GM12873 (cell line): Measurements from ENCODE around the gene CDC42BPB.

Experiments used
- TF ChIP-seq, protein P1 (sequence below): IDR thresholded peaks from 2 replicates; pipeline ENCODE4 v1.5.1; 2012; ENCODE audit warnings: low read depth, mild to moderate bottlenecking, moderate library complexity, low read length, control low read depth; ENCODE audit not compliant: insufficient read depth; ENCODE audit errors: missing control alignments

The CDC42BPB gene

DNA sequence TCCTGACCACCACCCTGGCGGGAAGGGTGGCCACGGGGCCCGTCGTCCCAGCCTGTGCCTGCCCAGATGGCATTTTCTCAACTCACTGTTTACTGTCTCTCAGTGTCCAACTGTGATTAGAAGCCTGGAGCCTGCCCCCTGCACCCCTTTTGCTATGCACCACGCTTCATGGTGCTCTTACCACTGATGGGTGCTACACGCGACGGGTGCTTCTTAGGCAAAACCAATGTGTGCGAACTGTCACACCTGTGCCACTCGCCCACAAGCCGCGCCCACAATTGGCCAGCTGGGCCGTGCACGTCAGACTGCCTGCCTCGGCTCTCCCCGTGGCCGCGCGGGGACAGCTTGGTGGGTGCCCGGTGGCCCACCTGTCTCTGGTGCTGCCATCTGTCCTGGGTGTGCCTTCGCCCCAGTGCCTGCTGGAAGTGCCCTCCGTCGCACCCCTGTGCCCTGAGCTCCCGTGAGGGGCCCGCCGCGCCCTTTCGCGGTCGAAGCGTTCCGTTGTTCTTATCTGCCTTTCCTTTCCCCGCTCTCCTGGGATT, 150.0 kb downstream of the CDC42BPB start:
- TF ChIP-seq, protein P1, sequence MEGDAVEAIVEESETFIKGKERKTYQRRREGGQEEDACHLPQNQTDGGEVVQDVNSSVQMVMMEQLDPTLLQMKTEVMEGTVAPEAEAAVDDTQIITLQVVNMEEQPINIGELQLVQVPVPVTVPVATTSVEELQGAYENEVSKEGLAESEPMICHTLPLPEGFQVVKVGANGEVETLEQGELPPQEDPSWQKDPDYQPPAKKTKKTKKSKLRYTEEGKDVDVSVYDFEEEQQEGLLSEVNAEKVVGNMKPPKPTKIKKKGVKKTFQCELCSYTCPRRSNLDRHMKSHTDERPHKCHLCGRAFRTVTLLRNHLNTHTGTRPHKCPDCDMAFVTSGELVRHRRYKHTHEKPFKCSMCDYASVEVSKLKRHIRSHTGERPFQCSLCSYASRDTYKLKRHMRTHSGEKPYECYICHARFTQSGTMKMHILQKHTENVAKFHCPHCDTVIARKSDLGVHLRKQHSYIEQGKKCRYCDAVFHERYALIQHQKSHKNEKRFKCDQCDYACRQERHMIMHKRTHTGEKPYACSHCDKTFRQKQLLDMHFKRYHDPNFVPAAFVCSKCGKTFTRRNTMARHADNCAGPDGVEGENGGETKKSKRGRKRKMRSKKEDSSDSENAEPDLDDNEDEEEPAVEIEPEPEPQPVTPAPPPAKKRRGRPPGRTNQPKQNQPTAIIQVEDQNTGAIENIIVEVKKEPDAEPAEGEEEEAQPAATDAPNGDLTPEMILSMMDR: no peak

DNA sequence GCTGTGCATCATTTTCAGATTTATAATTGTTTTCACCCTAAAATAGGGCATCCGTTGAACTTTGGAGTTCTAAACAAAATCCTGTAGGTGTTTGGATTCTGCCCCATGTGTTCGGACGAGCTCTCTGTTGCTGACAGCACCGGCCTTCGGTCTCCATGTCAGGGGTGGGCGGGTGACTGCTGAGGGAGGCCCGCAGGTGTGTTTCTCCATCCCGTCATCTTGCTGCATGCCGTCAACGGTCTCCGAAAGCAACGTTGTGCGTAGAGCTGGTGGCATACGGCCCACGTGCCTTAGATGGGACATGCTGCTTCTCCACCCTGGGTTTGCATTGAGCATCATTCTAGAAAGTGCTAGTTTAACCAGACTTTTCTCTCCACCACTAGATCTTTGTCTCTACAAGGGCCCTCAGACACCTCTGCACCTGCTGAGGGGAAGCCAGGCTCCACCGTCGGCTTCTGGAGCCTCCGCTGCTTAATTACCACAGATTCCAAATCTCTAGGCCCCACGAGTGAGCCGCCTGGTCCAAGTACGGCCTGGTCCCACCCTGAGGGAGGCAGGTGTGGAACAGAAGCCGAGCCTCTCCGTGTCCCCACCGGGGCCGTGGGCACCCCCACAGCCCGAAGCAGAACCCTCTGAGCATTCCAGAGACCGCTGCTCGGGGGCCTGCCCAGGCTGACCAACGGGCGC, 150.6 kb downstream of the CDC42BPB start:
- TF ChIP-seq, protein P1: no peak

DNA sequence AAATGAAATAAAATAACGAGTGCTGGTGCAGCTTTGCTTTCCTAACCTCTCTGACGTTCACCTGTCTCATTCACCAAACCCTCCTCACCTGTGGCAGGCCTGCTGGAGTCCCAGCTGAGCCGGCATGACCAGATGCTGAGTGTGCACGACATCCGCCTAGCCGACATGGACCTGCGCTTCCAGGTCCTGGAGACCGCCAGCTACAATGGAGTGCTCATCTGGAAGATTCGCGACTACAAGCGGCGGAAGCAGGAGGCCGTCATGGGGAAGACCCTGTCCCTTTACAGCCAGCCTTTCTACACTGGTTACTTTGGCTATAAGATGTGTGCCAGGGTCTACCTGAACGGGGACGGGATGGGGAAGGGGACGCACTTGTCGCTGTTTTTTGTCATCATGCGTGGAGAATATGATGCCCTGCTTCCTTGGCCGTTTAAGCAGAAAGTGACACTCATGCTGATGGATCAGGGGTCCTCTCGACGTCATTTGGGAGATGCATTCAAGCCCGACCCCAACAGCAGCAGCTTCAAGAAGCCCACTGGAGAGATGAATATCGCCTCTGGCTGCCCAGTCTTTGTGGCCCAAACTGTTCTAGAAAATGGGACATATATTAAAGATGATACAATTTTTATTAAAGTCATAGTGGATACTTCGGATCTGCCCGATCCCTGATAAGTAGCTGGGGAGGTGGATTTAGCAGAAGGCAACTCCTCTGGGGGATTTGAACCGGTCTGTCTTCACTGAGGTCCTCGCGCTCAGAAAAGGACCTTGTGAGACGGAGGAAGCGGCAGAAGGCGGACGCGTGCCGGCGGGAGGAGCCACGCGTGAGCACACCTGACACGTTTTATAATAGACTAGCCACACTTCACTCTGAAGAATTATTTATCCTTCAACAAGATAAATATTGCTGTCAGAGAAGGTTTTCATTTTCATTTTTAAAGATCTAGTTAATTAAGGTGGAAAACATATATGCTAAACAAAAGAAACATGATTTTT, 151.9 kb downstream of the CDC42BPB start:
- TF ChIP-seq, protein P1: no peak

DNA sequence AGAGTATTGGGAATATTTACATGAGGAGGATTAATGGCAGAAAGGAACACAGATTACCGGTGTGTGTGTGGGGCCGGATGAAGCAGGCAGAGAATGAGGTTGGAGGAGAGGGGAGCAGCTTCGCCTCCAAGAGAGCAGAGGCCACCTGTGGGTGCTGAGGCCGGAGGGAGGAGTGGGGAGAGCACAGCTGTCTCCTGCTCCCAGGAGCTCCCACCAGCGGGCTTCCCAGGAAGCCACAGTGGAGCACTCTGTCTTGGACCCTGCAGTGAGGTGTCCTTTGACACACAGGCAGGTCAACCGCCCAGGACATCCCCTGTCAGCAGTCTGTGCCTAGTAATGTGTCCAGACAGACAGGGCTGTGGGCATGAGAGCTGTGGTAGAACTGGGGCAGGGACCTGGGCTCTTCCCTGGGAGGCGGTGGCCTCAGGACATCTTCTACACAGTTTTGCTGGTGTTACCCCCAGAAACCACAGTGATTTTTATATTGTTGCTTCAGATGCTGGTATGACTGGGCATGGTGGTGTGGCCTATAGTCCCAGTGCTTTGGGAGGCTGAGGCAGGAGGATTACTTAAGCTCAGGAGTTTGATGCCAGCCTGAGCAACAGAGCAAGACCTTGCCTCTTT, 153.3 kb downstream of the CDC42BPB start:
- TF ChIP-seq, protein P1: no peak

DNA sequence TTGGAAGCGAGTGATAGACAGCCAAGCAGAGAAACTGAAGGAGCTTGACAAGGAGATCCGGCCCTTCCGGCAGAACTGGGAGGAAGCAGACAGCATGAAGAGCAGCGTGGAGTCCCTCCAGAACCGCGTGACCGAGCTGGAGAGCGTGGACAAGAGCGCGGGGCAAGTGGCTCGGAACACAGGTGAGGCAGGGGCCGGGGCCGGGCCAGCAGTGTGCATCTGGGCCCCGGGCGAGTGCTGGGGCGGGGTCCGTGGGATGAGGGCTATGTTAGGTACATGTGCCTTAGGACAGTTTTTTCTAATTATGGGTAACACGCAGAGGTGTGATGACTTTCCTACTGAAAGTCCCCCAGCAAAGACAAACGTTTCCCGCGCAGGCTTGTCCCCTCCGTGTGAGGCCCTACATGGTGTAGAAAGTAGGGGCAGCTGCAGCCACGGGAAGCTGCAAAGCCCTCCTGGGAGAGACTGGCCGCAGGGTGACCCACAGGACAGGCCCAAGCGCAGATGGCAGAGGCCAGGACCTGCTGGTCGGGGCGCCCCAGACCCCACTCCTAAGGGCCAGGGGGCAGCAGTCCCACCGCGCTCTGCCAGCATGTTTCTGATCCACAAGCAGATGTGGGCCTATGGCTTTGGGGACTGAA, 154.0 kb downstream of the CDC42BPB start:
- TF ChIP-seq, protein P1: no peak

DNA sequence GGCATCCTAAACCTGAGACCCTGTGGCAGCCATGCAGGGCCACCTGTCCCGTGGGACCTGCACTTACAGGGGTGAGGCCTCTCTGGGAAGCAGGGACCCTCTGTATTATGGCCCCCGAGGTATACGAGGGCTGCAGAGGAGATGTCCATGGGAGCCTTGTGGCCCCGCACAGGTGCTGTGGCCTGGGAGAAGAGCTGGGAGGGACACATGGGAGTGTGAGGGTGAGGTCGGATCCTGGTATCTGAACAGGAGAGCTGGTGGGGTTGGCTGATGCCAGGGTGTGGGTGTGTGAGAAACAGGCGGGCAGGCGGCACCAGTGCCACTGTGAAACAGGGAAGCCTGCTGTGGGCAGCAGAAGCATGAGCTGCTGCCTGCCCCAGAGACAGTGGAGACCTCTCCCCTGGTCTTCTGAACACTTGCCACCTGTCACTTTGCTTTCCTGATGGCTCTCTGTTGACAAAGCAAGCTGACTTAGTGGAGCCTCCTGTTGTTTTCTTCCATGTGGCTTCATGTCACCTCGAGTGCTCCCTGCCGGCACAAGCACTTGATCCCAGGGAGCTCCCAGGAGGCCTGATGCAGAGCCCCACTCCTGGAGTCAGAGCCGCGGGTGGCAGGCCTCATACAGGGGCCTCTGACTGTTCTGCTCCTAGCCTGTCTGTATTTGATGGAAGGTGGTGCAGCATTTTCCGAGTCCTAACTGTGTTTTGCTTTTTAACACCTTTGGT, 154.7 kb downstream of the CDC42BPB start:
- TF ChIP-seq, protein P1: no peak
